IMR-90 (cell line): ENCODE measurements around the gene DCAF11.

Experiments used
- MAZ ChIP-seq: IDR thresholded peaks from 2 replicates; pipeline ENCODE4 v1.6.1; 2012; ENCODE audit warnings: low read depth, mild to moderate bottlenecking, low read length, improper control_type of control experiment, moderate library complexity, borderline replicate concordance
- MXI1 ChIP-seq: IDR thresholded peaks from 2 replicates; pipeline ENCODE4 v1.6.1; 2012; ENCODE audit warnings: low read depth, mild to moderate bottlenecking, low read length, moderate library complexity, borderline replicate concordance
- POLR2A ChIP-seq: IDR thresholded peaks from 2 replicates; pipeline ENCODE4 v1.6.1; 2012; ENCODE audit warnings: mild to moderate bottlenecking, low read depth, low read length
- TF ChIP-seq, protein P1 (sequence below): conservative IDR thresholded peaks from 2 replicates; pipeline ENCODE4 v1.5.1; 2012; ENCODE audit warnings: mild to moderate bottlenecking, low read depth, low read length, improper control_type of control experiment
- TF ChIP-seq, protein P2 (sequence below): fragments of 150-350 bp; IDR thresholded peaks from 2 replicates; pipeline ENCODE4 v1.6.1; 2016; ENCODE audit warnings: low read depth, mild to moderate bottlenecking, low read length, moderate library complexity, borderline replicate concordance
- TF ChIP-seq, protein P3 (sequence below): fragments of 150-350 bp; IDR thresholded peaks from 2 replicates; pipeline ENCODE4 v1.6.1; 2017; ENCODE audit warnings: mild to moderate bottlenecking, antibody characterized with exemption, low read length, low read depth

DNA sequence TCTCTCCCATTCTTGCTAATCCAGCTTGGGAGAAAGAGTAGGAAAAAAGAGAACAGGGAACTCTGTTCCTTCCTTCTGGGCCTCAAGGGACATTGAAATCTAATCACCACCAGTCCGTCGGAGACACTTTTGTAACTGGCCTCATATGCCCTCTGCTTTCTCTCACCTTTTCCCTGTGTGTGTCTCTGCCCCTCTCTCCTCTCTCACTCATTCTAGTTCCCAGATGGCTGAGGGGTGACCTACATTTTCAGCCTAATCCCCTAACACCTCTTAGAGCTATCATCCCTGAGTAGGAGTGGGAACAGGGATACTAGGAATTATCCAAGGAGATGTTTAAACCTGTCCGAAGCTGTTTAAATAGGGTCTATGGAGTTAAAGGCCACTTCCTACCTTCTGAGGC is 29.4 kb upstream of the DCAF11 start:
- TF ChIP-seq, protein P1, sequence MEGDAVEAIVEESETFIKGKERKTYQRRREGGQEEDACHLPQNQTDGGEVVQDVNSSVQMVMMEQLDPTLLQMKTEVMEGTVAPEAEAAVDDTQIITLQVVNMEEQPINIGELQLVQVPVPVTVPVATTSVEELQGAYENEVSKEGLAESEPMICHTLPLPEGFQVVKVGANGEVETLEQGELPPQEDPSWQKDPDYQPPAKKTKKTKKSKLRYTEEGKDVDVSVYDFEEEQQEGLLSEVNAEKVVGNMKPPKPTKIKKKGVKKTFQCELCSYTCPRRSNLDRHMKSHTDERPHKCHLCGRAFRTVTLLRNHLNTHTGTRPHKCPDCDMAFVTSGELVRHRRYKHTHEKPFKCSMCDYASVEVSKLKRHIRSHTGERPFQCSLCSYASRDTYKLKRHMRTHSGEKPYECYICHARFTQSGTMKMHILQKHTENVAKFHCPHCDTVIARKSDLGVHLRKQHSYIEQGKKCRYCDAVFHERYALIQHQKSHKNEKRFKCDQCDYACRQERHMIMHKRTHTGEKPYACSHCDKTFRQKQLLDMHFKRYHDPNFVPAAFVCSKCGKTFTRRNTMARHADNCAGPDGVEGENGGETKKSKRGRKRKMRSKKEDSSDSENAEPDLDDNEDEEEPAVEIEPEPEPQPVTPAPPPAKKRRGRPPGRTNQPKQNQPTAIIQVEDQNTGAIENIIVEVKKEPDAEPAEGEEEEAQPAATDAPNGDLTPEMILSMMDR, result no peak
- TF ChIP-seq, protein P2, sequence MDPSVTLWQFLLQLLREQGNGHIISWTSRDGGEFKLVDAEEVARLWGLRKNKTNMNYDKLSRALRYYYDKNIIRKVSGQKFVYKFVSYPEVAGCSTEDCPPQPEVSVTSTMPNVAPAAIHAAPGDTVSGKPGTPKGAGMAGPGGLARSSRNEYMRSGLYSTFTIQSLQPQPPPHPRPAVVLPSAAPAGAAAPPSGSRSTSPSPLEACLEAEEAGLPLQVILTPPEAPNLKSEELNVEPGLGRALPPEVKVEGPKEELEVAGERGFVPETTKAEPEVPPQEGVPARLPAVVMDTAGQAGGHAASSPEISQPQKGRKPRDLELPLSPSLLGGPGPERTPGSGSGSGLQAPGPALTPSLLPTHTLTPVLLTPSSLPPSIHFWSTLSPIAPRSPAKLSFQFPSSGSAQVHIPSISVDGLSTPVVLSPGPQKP, result no peak
- no peak for TF ChIP-seq MXI1
- no peak for TF ChIP-seq POLR2A
- TF ChIP-seq, protein P3, sequence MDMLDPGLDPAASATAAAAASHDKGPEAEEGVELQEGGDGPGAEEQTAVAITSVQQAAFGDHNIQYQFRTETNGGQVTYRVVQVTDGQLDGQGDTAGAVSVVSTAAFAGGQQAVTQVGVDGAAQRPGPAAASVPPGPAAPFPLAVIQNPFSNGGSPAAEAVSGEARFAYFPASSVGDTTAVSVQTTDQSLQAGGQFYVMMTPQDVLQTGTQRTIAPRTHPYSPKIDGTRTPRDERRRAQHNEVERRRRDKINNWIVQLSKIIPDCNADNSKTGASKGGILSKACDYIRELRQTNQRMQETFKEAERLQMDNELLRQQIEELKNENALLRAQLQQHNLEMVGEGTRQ, result no peak
- no peak for TF ChIP-seq MAZ
